Fibroblast of peridontal ligament (primary cell): Measurements from ENCODE around the gene TWF1.
A peak's percentile ranks its signal among the peaks of the same experiment; 100 is the strongest.
"Not testable (repeated sequence)": the region's sequence is repeated elsewhere in the genome, so short reads cannot be mapped to it uniquely, and the experiment has no call there.

Experiments
- DNase-seq: peaks from one replicate; pipeline ENCODE4 v3.0.0-alpha.2; 2010; ENCODE audit errors: extremely low read depth

TWF1 gene

DNA sequence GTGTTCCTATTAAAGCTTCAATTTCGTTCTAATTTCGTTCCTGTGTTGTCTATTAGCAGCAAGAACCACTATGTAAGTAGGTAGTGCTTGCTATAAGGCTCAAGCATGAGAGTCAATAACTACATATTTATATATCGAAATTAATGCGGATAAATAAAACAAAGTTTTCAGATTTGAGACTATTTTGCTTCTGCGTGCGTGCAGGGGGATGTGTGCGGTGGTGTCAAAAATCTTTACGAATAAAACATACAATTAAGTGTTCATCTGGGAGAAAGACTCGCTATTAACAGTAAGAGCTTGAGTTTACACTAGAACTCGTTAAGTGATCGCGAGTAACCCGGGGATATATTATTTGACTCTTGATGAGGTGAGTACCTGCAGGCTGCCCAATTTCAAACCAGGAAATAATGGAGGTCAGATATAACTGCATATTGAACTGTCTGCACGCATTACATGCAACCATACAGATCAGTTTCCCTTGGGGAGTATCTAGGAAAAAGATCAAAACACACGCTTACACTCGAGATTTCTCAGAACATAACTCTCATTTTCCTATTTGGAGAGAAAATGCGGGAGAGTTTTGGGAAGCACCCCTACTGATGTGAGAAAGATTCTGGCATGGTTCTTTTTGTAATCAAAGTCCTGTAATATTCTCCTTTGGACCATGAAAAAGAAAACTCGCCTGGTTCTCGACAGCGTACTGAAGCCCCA lies 813 bp downstream of the TWF1 start:
- peak; percentile 27 for DNase-seq

DNA sequence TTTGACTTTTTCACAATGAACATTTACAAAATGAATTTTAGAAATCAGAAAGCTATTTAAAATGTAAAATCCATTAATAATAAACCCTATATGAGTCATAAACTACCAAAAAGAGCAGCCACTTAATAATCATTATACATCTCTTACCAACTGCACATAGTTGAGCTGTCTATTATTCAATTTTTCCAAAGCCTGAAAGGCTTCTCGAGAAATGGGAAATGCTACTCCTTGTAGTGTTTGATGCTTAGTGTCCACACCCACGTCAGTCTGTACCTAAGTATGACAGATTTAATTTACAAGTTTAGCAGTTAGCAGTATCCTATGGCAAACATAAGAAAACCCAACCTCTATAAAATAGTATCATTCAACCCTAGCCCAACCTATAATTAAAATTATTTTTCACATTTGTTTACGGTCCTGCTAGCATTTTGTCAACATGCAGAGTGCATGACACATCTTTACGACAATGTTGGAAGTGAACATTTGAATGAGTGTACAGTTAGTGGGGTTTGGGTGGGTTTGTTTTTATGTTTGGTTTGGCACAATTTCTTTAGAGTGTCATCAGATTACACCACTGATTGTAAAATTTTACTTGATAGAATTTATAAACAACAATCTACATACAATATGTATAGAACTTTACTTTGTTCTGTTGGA lies 8.4 kb downstream of the TWF1 start:
- DNase-seq: no peak

GRCh38 chr12:43795716-43796280 lies 10.3 kb downstream of the TWF1 start:
- DNase-seq: no peak

- peak; percentile 55 for DNase-seq
These were observed 16.2 kb downstream of the TWF1 start for GRCh38 chr12:43789941-43790340.

DNA sequence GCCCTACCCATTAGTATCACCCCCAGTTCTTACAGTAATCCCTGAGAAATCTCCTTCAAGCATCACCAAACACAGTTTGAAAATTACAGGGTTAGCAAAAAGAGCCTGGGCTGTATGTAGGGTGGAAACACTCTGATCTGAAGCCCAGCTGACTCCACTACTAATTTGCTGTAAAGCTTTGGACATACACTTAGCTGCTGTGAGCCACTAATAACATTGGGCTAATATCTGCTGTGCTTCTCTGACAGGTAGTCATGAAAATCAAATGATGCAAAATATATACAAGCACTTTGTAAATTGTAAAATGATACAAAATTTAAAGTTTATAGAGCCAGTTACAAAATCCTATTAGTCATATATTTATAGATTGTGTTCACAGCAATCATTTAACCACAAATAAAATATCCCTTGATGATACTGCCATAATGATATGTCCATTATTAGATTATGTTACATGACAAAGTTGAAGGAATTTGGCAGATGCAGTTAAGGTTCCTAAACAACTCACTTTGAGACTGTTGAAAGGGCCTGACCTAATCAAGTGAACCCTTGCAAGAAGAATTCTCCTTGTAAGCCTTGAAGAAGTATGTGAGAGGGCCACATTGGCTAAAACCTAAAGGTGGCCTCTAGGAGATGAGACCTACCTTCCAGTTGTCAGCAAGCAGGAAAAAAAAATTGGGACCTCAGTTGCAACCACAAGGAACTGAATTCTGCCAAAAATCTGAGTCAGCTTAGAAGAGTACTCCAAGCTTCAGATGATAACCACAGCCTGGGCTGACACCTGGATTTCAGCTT lies 19.0 kb downstream of the TWF1 start:
- DNase-seq: peak; percentile 20

DNA sequence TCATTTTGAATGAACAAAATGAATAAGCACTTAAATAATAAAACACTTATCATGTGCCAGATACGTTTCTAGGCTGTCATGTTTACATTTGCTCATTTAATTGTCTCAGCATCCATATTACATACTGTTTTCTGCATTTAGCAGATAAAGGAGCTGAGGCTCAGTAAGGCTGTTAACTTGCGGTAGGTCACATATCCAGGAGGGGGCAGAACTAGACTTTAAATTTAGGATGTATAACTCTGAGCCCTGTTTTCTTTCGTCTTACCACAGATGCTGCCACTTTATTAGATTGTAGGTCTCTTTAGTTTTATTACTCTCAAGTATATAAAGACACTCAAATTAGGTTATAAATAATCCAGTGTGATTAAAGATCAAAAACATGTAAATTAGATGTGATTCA lies 29.6 kb downstream of the TWF1 start:
- peak; percentile 59 for DNase-seq

GRCh38 chr12:43766291-43766690 lies 39.8 kb downstream of the TWF1 start:
- peak; percentile 47 for DNase-seq

GRCh38 chr12:43764528-43764927 lies 41.6 kb downstream of the TWF1 start:
- no peak for DNase-seq

DNA sequence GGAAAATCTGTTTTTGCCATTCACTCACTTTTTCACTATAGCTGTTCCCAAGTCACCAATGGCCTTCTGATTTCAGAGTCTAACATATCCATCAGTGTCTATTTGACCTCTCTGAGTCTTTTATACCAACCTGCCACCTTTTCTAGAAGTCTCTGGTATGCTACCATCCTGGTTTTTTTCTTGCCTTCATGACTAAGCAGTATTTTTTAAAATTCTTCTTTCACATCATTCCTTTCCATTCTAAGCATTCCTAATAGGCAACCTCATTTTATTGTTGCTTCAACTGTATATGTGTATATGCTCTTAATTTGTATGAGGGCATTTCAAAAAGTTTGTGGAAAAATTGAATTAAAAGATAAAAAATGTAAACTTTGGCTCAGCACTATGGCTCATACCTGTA lies 42.3 kb downstream of the TWF1 start:
- no peak for DNase-seq

- no peak for DNase-seq
These were observed 43.5 kb downstream of the TWF1 start for GRCh38 chr12:43762596-43762995.

DNA sequence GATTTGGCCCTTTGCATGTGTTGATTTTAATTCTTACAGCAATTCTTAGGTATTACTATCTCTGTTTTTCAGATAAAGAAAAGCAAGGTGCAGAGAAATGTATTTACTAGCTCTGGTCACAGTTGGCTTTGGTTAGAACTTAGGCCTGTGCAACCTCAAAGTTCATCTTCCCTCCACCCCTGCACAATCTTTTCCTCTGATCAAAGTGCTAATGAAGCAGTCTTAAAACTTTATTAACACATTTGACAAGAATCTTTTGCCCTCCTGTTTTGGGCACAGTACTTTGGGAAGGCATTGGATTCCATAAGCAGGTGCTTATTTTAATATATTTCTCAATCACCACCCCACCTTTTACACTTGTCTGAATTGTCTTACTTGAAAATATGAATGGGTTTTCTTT lies 44.6 kb downstream of the TWF1 start:
- DNase-seq: no peak

DNA sequence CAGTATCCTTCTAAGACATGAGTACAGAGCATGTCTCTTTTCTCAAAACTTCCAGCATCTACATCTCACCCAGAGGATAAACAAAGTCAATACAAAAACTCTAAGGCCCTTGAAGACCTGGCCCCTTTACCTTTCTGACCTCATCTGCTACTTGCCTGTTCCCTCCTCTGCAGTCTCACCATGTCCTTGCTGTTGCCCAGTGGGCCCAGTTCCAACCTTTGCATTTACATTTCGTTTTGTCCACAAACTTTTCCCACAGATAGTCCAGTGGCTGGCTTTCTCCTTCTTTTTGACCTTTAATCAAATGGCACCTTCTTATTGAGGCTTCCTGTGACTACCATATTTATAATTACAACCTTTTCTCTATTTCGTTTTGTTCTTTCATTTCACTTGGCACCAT lies 45.7 kb downstream of the TWF1 start:
- DNase-seq: no peak

GRCh38 chr12:43758728-43759563 lies 47.2 kb downstream of the TWF1 start, which contains the start of the genes IRAK4 and PUS7L:
IRAK4 (plus strand) TSS chr12:43758951; CDS start chr12:43768112, 9,161 bp downstream.
PUS7L (minus strand) TSS chr12:43758790; CDS start chr12:43755245, 3,545 bp downstream.
- DNase-seq: peak; percentile 98

- peak; percentile 31 for DNase-seq
These were observed 47.8 kb downstream of the TWF1 start for GRCh38 chr12:43758247-43758727.

DNA sequence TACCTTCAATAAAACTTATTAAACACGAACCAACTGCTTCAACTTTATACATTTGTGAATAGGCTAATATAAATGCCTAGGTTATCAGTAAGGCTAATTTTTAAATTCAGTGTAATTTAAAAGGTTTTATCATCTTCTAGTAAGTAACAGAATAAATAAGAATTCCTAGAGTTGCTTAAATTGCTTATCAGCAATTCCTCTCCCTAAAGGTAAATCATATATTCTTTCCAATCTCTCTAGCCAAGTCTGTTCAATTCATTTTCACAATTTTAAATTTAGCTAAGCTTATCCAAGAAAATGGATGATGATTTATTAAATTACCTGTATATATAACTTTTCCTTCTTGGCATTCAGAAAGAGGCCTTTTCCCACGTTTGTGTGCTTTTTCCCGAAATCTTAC lies 52.1 kb downstream of the TWF1 start:
- no peak for DNase-seq

DNA sequence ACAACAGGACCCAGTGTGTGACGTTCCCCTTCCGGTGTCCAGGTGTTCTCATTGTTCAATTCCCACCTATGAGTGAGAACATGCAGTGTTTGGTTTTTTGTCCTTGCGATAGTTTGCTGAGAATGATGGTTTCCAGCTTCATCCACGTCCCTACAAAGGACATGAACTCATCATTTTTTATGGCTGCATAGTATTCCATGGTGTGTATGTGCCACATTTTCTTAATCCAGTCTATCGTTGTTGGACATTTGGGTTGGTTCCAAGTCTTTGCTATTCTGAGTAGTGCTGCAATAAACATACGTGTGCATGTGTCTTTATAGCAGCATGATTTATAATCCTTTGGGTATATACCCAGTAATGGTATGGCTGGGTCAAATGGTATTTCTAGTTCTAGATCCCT lies 54.8 kb downstream of the TWF1 start:
- not testable (repeated sequence) for DNase-seq

GRCh38 chr12:43750814-43751213 lies 55.3 kb downstream of the TWF1 start:
- DNase-seq: no peak

- no peak for DNase-seq
These were observed 57.1 kb downstream of the TWF1 start for GRCh38 chr12:43749016-43749415.

DNA sequence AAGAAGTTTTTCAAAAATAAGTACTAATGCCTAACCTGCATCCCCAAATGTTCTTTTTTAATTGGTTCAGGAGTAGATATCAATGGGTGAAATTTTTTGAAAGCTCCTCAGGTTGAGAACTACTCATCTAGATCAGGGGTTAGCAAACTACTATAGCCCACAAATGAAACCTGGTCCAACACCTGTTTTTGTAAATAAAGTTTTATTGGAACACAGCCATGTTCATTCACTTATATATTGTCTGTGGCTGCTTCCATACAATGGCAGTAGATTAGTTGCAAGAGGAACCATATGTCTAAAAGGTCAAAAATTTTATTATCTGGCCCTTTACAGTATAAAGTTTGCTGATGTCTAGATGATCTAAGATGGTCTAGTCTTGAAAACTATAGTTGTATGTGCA lies 61.3 kb downstream of the TWF1 start:
- DNase-seq: no peak
